ENCODE data around the gene ZBTB7B. TPM values are rescaled to one million over a fixed set of nuclear protein-coding genes. Genes with fewer than 3 reads are reported as not detected.

The ZBTB7B gene
- total and polyA plus RNA-seq, 2 donors, result 14.7 to 52.0 TPM

DNA sequence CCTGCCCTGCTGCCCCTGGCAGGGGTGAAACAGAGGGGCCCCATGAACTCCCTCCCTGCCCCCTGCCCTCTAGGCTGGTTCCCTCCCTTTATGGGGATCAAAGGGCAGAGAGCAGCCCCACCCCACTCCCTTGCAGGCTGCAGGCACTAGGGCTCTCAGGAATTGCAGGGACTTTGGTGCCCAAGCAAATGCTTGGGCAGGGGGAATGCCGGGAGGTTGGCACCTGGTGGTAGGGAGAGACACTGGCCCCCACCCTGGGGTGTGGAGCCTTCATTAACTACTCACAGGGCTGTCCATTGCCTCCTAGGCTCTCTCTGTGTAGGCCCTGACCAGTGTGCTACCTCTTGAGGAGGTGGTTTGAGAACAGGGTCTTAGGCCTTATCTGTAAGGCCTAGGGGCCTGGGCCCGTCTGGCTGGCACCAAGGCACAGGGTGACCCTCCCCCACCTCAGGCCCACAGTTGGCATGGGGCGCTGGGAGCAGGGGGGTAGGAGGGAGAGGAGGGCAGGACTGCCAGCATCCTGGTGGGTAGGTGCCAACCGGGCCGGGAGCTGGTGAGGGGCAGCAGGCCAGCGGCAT lies 4.7 kb downstream of the ZBTB7B start:
- no peak for DNase-seq (ENCODE audit: extremely low spot score)
- H3K4me3 ChIP-seq (ENCODE audit: low read depth, low read length), result no peak overlapping the region
- no peaks in the 10 kb centered on the region for H3K36me3 ChIP-seq (ENCODE audit: insufficient read depth)
- no peaks in the 10 kb centered on the region for H3K4me1 ChIP-seq (ENCODE audit: insufficient read depth)
- no peak overlapping the region for H3K27ac ChIP-seq (ENCODE audit: low read depth)
- WGBS, result 79% methylated on average over 6 of the region's 6 CpGs

DNA sequence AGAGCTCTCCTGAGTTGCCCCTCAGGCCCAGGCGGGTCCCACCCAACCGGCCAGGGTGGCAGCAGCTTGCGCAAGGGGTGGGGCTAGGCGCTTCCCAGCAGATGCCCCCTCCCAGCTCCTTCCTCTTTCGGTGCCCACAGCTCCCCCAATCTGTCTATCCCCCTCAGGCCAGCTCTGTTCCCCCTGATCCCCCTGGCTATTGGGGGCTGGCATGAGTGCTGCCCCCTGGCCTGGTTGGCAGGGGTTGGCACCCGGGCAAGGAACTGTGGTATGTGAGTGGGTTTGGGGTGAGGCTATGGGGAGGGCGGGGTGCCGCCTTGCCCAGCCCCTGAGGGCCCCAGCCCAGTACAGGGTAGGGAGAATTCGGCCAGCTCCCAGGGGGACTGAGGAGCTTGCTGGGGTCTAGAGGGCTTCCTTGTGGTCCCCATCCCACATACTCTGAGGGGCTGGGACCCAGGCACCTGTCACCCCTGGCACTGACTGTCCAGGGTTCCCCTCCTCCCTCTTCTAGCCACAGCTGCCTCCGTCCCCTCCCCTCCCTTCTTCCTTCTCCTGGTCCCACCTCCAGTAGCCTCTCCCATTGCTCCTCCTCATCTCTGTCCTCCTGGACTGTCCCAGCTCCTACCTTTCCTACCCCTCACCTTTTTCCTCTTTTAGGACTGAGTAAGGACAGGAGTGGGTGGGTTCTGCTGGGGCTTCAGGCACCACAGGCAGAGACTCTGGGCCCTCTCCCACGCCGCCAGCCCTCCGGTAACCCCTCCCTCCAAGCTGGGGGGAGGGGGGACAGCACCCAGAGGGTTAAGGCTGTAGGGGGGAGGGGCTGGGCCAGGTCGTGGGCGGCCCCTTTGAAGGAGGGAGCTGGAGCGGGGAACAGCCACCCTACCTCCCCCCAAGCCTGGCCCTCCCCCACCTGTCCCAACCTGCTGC lies 5.7 kb downstream of the ZBTB7B start:
- Histone ChIP-seq H3K4me3 (ENCODE audit: low read depth, low read length) (no peak overlapping the region), H3K27ac (ENCODE audit: low read depth) (peak overlapping the region; percentile 52), H3K36me3 (ENCODE audit: insufficient read depth) (no peaks in the 10 kb centered on the region), H3K4me1 (ENCODE audit: insufficient read depth) (peaks cover under 1% of the 10 kb centered on the region)
- 71% methylated on average over 16 of the region's 16 CpGs for WGBS
- no peak for DNase-seq (ENCODE audit: extremely low spot score)

DNA sequence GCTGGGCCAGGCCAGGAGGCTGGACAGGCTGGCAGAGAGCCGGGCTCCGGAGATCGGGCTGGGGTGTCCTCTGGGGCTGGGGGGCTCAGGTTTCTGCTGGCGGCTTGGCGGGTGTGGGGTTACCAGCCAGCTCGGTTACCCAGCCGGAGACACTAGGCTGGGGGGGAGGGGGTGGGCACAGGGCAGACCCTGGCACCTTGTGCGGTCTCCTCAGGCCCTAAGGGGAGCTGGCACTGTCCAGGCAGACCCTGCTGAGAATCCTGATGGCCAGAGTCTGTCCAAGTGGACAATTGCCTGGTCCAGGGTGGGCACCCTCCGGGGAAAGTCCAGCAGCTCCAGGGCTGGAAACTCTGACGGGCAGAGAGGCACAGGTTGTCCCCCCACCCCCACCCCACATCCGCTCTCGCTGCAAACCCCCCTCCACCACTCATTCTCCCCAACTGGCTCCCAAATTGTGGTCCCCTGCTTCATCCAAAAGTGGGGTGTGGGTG lies 6.7 kb downstream of the ZBTB7B start:
- H3K27ac ChIP-seq (ENCODE audit: low read depth), result no peak overlapping the region
- H3K36me3 ChIP-seq (ENCODE audit: insufficient read depth), result no peaks in the 10 kb centered on the region
- DNase-seq (ENCODE audit: extremely low spot score), result no peak
- peaks cover 2% of the 10 kb centered on the region for H3K4me1 ChIP-seq (ENCODE audit: insufficient read depth)
- no peak overlapping the region for H3K4me3 ChIP-seq (ENCODE audit: low read depth, low read length)
- WGBS, result 93% methylated on average over 12 of the region's 12 CpGs

DNA sequence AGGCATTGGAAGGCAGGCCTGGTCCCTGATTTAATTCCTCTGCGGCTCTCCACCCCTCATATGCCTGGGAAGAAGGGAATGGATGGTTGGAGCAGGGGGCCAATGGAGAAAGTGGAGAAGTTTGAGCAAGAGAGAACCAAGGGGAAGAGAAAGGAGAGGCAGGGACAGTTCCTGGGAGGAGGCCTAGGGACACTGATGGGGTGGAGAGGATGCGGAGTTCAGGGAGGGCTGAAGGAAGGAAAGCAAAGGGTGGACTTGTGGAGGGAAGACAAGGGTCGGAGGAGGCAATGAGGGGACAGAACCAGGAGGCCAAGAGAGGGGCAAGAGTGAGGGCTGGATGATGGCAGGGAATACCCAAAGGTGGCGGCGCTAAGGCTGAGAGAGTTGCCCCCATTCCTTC lies 7.1 kb downstream of the ZBTB7B start:
- Histone ChIP-seq H3K4me1 (ENCODE audit: insufficient read depth) (peaks cover 2% of the 10 kb centered on the region), H3K36me3 (ENCODE audit: insufficient read depth) (no peaks in the 10 kb centered on the region), H3K4me3 (ENCODE audit: low read depth, low read length) (no peak overlapping the region), H3K27ac (ENCODE audit: low read depth) (no peak overlapping the region)
- 91% methylated on average over 5 of the region's 5 CpGs for WGBS
- DNase-seq (ENCODE audit: extremely low spot score), result no peak

DNA sequence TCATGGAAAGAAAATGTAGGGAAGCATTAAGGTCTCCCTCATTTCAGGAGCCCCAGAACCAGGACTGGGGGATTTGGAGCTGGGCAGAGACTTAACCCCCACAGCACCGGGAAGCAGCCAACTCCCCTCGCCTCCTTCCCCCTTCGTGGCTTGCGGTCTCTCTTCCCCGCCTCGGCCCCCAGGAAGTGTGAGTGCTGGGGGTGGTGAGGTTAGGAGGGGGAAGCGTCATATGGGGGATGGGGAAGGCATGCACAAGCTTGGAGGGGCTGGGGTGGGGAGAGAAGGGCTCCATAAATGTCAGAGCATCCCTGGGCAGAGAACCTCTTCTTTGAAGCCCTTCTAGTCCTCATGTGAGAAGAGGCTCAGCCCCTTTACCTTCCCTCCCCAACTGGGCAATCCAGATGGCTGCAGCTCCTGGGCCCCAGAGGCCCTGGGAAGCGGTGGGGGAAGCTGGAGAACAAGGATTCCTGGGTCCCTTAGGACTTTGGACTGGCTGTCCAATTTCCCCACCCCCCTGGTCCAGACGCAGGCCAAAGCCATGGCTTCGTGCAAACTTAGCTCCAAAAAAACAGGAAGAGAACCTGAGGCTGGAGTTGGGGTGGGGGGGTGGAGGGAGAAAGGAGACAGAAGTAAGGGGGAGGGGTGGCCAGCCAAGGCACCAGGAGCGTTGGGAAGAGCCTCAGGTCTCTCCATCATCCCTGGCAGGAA lies 7.8 kb downstream of the ZBTB7B start:
- 51% methylated on average over 11 of the region's 11 CpGs for WGBS
- no peak for DNase-seq (ENCODE audit: extremely low spot score)
- Histone ChIP-seq H3K4me1 (ENCODE audit: insufficient read depth) (peaks cover 2% of the 10 kb centered on the region), H3K4me3 (ENCODE audit: low read depth, low read length) (no peak overlapping the region), H3K27ac (ENCODE audit: low read depth) (peak overlapping the region; percentile 51), H3K36me3 (ENCODE audit: insufficient read depth) (no peaks in the 10 kb centered on the region)

DNA sequence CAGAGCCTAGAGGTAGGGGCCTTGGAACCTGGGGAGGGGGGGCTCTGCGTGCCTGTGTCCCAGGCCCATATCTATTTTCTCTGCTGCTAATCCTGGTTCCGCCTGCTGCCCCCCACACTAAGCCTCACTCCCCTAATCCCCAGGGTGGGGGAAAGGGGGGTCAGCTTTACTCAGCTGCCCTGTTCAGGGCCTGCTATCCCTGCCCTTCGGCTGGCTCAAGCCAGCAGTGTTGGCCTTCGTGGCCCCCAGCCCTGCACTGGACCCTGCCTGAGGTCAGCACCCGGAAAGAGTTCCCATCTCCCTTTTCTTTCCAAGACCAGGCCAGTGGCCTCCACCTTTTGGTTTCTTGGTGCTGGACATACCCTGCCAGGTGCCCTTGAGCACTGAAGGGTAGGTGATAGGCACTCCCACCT lies 8.4 kb downstream of the ZBTB7B start:
- 61% methylated on average over 5 of the region's 5 CpGs for WGBS
- no peaks in the 10 kb centered on the region for H3K36me3 ChIP-seq (ENCODE audit: insufficient read depth)
- H3K27ac ChIP-seq (ENCODE audit: low read depth), result peak overlapping the region; percentile 51
- no peak for DNase-seq (ENCODE audit: extremely low spot score)
- peaks cover 2% of the 10 kb centered on the region for H3K4me1 ChIP-seq (ENCODE audit: insufficient read depth)
- no peak overlapping the region for H3K4me3 ChIP-seq (ENCODE audit: low read depth, low read length)

DNA sequence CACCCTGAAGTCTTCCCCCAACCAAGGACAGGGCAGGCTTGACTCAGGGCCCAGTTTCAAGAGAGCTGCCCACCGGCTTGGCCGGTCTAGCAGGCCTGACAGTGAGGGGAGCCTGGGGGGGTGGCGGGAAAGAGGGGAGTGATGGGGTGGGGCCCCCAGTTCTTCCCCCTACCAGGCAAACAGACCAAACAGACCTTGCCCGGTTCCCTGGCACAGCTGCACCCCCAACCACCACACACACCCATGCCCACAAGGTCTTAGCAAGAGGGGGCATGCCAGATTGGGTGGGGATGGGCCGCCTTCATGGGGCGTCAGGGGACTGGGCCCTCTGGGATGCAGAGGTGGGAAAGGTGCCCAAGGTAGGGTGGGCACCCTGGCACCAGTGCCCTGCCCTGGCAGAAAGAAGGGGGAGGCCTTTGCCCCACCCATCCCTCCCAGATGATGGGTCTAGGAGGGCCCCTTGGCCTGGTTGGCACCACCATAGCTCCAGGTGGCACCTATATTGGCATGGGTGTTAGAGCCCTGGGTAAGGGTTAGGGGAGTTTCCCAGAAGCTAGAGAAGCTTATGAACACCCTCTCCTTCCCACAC lies 8.9 kb downstream of the ZBTB7B start:
- peak overlapping the region; percentile 51 for H3K27ac ChIP-seq (ENCODE audit: low read depth)
- 83% methylated on average over 6 of the region's 6 CpGs for WGBS
- no peak for DNase-seq (ENCODE audit: extremely low spot score)
- peaks cover 2% of the 10 kb centered on the region for H3K4me1 ChIP-seq (ENCODE audit: insufficient read depth)
- H3K36me3 ChIP-seq (ENCODE audit: insufficient read depth), result no peaks in the 10 kb centered on the region
- H3K4me3 ChIP-seq (ENCODE audit: low read depth, low read length), result no peak overlapping the region

DNA sequence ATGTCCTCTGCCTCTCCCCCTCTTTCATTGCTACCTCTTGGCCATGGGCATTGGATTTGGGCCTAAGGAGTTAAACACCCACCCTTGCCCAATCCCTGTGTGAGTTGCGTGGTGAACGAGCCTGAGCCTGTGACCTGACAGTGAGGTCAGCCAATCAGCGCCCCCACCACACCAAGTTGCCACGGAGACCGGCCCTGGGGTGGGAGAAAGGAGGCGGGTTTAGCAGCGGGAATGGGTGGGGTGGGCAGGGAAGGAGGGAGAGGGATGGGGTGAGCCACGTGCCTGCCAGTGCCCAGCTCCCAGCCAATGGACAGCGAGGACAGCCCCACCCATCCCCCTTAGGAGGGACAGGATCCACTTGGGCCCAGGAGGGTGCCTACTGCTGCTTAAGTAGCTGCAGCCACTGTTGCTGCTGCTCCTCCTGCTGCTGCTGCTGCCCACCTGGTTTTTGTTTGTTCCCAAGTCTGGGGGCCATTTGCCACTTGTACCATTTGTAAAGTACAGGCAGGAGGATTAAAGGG lies 9.5 kb downstream of the ZBTB7B start:
- Histone ChIP-seq H3K4me3 (ENCODE audit: low read depth, low read length) (no peak overlapping the region), H3K4me1 (ENCODE audit: insufficient read depth) (peaks cover 2% of the 10 kb centered on the region), H3K27ac (ENCODE audit: low read depth) (peak overlapping the region; percentile 39), H3K36me3 (ENCODE audit: insufficient read depth) (no peaks in the 10 kb centered on the region)
- no peak for DNase-seq (ENCODE audit: extremely low spot score)
- 22% methylated on average over 9 of the region's 9 CpGs for WGBS

DNA sequence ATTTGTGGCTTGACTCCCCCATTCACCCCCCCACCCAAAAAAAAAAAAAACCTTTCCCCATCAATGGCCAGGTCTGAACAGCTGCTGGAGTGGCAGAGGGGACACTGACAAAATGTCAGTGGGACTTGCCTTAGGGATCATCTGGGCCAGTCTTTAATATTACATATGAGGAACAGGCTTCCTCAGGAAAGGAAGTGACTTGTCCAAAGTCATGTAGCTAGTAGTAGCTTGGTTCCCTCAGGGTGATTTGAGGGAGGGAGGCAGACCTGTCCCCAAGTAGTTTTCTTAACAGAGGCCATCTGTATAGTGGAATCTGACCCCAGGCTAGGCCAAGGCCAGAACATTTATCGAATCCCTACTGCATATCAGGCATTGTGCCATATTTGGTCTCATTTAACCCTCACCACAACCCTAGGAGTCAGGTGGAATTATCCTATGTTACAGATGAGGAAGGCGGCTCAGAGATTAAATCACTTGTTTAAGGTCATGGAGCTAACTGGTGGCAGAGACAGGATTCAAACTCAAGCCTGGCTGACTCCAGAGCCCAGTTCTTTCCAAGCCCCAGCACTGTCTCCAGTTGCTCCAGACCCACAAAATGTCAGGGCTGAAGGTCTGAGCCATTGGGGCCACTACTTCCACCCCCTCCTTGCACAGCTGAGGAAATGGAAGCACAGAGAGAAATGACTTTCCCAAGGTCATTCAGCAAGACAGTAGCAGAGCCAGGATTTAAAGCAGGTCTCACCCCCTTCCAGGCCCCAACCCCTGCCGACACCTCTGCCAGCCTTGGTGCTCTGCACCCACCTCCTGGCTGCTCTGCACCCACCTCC lies 10.4 kb downstream of the ZBTB7B start:
- WGBS, result 79% methylated on average over 3 of the region's 3 CpGs
- no peaks in the 10 kb centered on the region for H3K36me3 ChIP-seq (ENCODE audit: insufficient read depth)
- H3K4me1 ChIP-seq (ENCODE audit: insufficient read depth), result peaks cover 2% of the 10 kb centered on the region
- no peak overlapping the region for H3K27ac ChIP-seq (ENCODE audit: low read depth)
- H3K4me3 ChIP-seq (ENCODE audit: low read depth, low read length), result no peak overlapping the region
- no peak for DNase-seq (ENCODE audit: extremely low spot score)

DNA sequence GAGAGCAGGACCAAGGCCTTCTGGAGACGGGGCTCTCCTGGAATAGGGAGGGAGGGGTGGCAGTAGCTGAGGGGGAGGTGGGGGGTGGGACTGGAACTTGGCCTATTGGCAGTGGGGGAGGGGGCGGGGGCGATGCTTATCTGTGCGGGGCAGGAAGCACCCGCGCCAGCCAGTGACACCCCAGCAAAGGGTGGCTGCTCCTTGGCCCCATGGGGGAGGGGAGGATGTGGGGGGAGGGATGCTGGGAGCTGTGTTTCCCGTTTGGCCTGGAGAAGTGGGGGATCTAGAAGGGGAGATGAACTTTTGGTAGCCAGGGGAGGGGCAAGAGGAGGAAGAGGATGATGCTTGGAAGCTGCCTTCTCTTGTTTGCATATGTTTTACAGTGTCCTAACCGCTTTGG lies 11.0 kb downstream of the ZBTB7B start:
- WGBS, result 52% methylated on average over 8 of the region's 8 CpGs
- Histone ChIP-seq H3K4me1 (ENCODE audit: insufficient read depth) (peaks cover 2% of the 10 kb centered on the region), H3K36me3 (ENCODE audit: insufficient read depth) (no peaks in the 10 kb centered on the region), H3K4me3 (ENCODE audit: low read depth, low read length) (no peak overlapping the region), H3K27ac (ENCODE audit: low read depth) (no peak overlapping the region)
- DNase-seq (ENCODE audit: extremely low spot score), result no peak

DNA sequence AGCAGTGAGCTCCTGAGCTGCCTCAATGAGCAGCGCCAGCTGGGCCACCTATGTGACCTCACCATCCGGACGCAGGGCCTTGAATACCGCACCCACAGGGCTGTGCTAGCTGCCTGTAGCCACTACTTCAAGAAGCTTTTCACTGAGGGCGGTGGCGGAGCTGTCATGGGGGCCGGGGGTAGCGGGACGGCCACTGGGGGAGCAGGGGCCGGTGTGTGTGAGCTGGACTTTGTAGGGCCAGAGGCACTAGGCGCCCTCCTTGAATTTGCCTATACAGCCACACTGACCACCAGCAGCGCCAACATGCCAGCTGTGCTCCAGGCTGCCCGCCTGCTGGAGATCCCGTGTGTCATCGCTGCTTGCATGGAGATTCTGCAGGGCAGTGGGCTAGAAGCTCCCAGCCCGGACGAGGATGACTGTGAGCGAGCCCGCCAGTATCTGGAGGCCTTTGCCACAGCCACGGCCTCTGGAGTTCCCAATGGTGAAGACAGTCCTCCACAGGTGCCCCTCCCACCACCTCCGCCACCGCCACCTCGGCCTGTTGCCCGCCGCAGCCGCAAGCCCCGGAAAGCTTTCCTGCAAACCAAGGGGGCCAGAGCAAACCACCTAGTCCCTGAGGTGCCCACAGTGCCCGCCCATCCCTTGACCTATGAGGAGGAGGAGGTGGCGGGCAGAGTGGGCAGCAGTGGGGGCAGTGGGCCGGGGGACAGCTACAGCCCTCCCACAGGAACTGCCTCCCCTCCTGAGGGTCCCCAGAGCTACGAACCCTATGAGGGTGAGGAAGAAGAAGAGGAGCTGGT lies 12.3 kb downstream of the ZBTB7B start:
- no peak for DNase-seq (ENCODE audit: extremely low spot score)
- H3K27ac ChIP-seq (ENCODE audit: low read depth), result no peak overlapping the region
- 88% methylated on average over 31 of the region's 31 CpGs for WGBS
- no peak overlapping the region for H3K4me3 ChIP-seq (ENCODE audit: low read depth, low read length)
- no peaks in the 10 kb centered on the region for H3K36me3 ChIP-seq (ENCODE audit: insufficient read depth)
- H3K4me1 ChIP-seq (ENCODE audit: insufficient read depth), result peaks cover 2% of the 10 kb centered on the region

Data from urinary bladder (tissue), 4 donors.